SK-N-SH (cell line): ENCODE measurements around the gene UAP1L1. TPM values are rescaled to one million over a fixed set of nuclear protein-coding genes. Genes with fewer than 3 reads are reported as not detected.

ENCODE experiments used
- CTCF ChIA-PET: fragments of 300-600, 350-600 bp; formaldehyde crosslinking; extraction: SDS; loops from one replicate; lab custom pipeline; 2021; lab: Yijun Ruan, JAX
- POLR2A ChIA-PET: fragments of 350-600 bp; sonication (Branson Sonifier 250); formaldehyde crosslinking; extraction: SDS; loops from one replicate; lab custom pipeline; 2020; ENCODE audit warnings: antibody characterized with exemption, inconsistent platforms; lab: Yijun Ruan, JAX
- DNase-seq: peaks from one replicate; pipeline ENCODE4 v3.0.0; 2012
- H2AFZ ChIP-seq: fragments of 200-600 bp; sonication (generic); 2 replicates; pipeline ENCODE4 v1.8.1; 2016; ENCODE audit warnings: antibody characterized with exemption, mild to moderate bottlenecking, low read depth
- H3F3A ChIP-seq: fragments of 200-600 bp; sonication (generic); replicated peaks from 2 replicates; pipeline ENCODE3; 2016; ENCODE audit warnings: antibody characterized with exemption, mild to moderate bottlenecking; ENCODE audit not compliant: insufficient read depth
- H3K27ac ChIP-seq, 2 experiments: fragments of 200-500 bp in 1 of 2; fragments of 200-600 bp in 1 of 2; sonication (Bioruptor generic) in 1 of 2; sonication (generic), shearing (Covaris generic) in 1 of 2; 2 replicates each; pipeline versions ENCODE4 v1.5.1 to v1.6.1; 2014 to 2016; ENCODE audit warnings: low read depth in 2 of 2, inconsistent platforms in 1 of 2, low read length in 1 of 2, mild to moderate bottlenecking in 1 of 2, mixed read lengths in 1 of 2
- H3K27me3 ChIP-seq: fragments of 200-600 bp; sonication (generic), shearing (Covaris generic); 2 replicates; pipeline ENCODE4 v1.6.1; 2016; ENCODE audit warnings: mixed run types; ENCODE audit not compliant: insufficient read depth
- H3K36me3 ChIP-seq, 2 experiments: fragments of 200-500 bp in 1 of 2; fragments of 200-600 bp in 1 of 2; sonication (Bioruptor generic) in 1 of 2; sonication (generic) in 1 of 2; replicated peaks in 1 of 2; 2 replicates each; pipeline versions ENCODE3 to v1.5.1; 2014 to 2016; ENCODE audit warnings: low read length in 1 of 2, mild to moderate bottlenecking in 1 of 2; ENCODE audit not compliant: insufficient read depth in 2 of 2, control insufficient read depth in 1 of 2
- H3K4me1 ChIP-seq, 2 experiments: fragments of 200-500 bp in 1 of 2; fragments of 200-600 bp in 1 of 2; sonication (Bioruptor generic) in 1 of 2; sonication (generic), shearing (Covaris generic) in 1 of 2; 2 replicates each; pipeline versions ENCODE4 v1.5.1 to v1.6.1; 2014 to 2016; ENCODE audit warnings: low read depth in 1 of 2, low read length in 1 of 2, mixed run types in 1 of 2; ENCODE audit not compliant: insufficient read depth in 2 of 2, control insufficient read depth in 1 of 2
- H3K4me2 ChIP-seq: fragments of 200-600 bp; sonication (generic), shearing (Covaris generic); 2 replicates; pipeline ENCODE4 v1.6.1; 2017; ENCODE audit warnings: mixed run types
- H3K4me3 ChIP-seq, 2 experiments: fragments of 200-500 bp in 1 of 2; fragments of 200-600 bp in 1 of 2; sonication (Bioruptor generic) in 1 of 2; sonication (generic), shearing (Covaris generic) in 1 of 2; 2 replicates each; pipeline versions ENCODE4 v1.5.1 to v1.8.1; 2014 to 2016; ENCODE audit warnings: low read depth in 2 of 2, inconsistent platforms in 1 of 2, low read length in 1 of 2, mild to moderate bottlenecking in 1 of 2, mixed read lengths in 1 of 2, moderate library complexity in 1 of 2
- H3K79me2 ChIP-seq: fragments of 200-600 bp; sonication (generic); 2 replicates; pipeline ENCODE4 v1.8.1; 2017; ENCODE audit warnings: mild to moderate bottlenecking; ENCODE audit not compliant: insufficient read depth
- H3K9ac ChIP-seq: fragments of 200-600 bp; sonication (generic); 2 replicates; pipeline ENCODE4 v1.6.1; 2017; ENCODE audit warnings: mixed run types
- H3K9me2 ChIP-seq: fragments of 200-600 bp; sonication (generic); 2 replicates; pipeline ENCODE4 v1.6.1; 2017; ENCODE audit warnings: mixed run types
- H3K9me3 ChIP-seq: fragments of 200-600 bp; sonication (generic); 2 replicates; pipeline ENCODE4 v1.6.1; 2017; ENCODE audit warnings: mixed run types, mild to moderate bottlenecking, moderate library complexity
- H4K20me1 ChIP-seq: fragments of 200-600 bp; sonication (generic); 2 replicates; pipeline ENCODE4 v1.6.1; 2017; ENCODE audit warnings: mild to moderate bottlenecking, mixed run types; ENCODE audit not compliant: insufficient read depth
- ELF1 ChIP-seq: IDR thresholded peaks from 2 replicates; pipeline ENCODE4 v1.4.0; 2012
- EP300 ChIP-seq, 2 experiments: IDR thresholded peaks; 2 replicates each; pipeline versions ENCODE4 v1.4.0 to v1.6.1; 2012; ENCODE audit warnings: borderline replicate concordance in 1 of 2, low read depth in 1 of 2, low read length in 1 of 2
- EZH2phosphoT487 ChIP-seq: fragments of 200-600 bp; sonication (generic); IDR thresholded peaks from 2 replicates; pipeline ENCODE4 v1.6.1; 2017; ENCODE audit warnings: low read depth, mixed run types, mild to moderate bottlenecking, antibody characterized with exemption, moderate library complexity, borderline replicate concordance
- GABPA ChIP-seq: IDR thresholded peaks from 2 replicates; pipeline ENCODE4 v1.4.0; 2012; ENCODE audit warnings: low read depth, mild to moderate bottlenecking
- JUND ChIP-seq: IDR thresholded peaks from 2 replicates; pipeline ENCODE4 v1.4.0; 2012
- PBX3 ChIP-seq: IDR thresholded peaks from 2 replicates; pipeline ENCODE4; 2012
- RAD21 ChIP-seq: IDR thresholded peaks from 2 replicates; pipeline ENCODE4 v1.6.1; 2012; ENCODE audit warnings: mild to moderate bottlenecking, low read length
- REST ChIP-seq: IDR thresholded peaks from 2 replicates; pipeline ENCODE4 v1.6.1; 2012; ENCODE audit warnings: mild to moderate bottlenecking, low read depth, low read length, moderate library complexity
- SMC3 ChIP-seq: IDR thresholded peaks from 2 replicates; pipeline ENCODE4 v1.6.1; 2012; ENCODE audit warnings: low read depth, low read length, improper control_type of control experiment
- TAF1 ChIP-seq: IDR thresholded peaks from 2 replicates; pipeline ENCODE4 v1.6.1; 2012; ENCODE audit warnings: low read depth, mild to moderate bottlenecking, low read length, moderate library complexity, borderline replicate concordance
- TCF12 ChIP-seq: IDR thresholded peaks from 2 replicates; pipeline ENCODE4 v1.4.0; 2012
- USF1 ChIP-seq: IDR thresholded peaks from 2 replicates; pipeline ENCODE4 v1.4.0; 2012; ENCODE audit warnings: low read depth, borderline replicate concordance
- USF2 ChIP-seq: fragments of 150-350 bp; IDR thresholded peaks from 2 replicates; pipeline ENCODE4 v1.6.1; 2017; ENCODE audit warnings: antibody characterized with exemption, low read length, low read depth, borderline replicate concordance
- YY1 ChIP-seq: IDR thresholded peaks from 2 replicates; pipeline ENCODE4 v1.4.0; 2012; ENCODE audit warnings: low read depth, mild to moderate bottlenecking
- ZBTB33 ChIP-seq: IDR thresholded peaks from 2 replicates; pipeline ENCODE4 v1.4.0; 2012; ENCODE audit warnings: low read depth, borderline replicate concordance
- WGBS: methylation state at CpG from one replicate; pipeline ENCODE4 v1.1.6; 2017; ENCODE audit warnings: low lambda C conversion rate; 5-methylcytosine and 5-hydroxymethylcytosine counted together
- polyA plus RNA-seq, 3 experiments: library from polyadenylated mRNA; depleted of rRNA; stranded (reverse); fragments of >200 nt; gene quantifications; 2 replicates each; pipeline ENCODE4 v1.2.3, GENCODE V29; 2012

The UAP1L1 gene
- polyA plus RNA-seq, 1 of the 3 experiments (the other 2 are of a cell fraction): 5.6 TPM

- CTCF ChIA-PET: interaction anchor here (1.1 to 15.1 kb wide), 8 partner anchors 11 to 274 kb away, joined by 3 to 350 read pairs (median 36); partner anchors contain the start of genes C8G, CLIC3, FBXW5 and LCN12
- Histone ChIP-seq H3K9me2 (no peaks in the 10 kb centered on the region), H3K27me3 (no peaks in the 10 kb centered on the region), H3K79me2 (0 out of 2 replicates have a peak, but pooled peaks cover 2% of the 10 kb centered on the region), H2AFZ (no peak within 1 kb of the TSS), H3K4me1 (peaks cover 5 to 39% of the 10 kb centered on the region in 2 experiments; a peak in 1 of 4 replicates), H3K27ac (peak within 1 kb of the TSS in 1 of 2 experiments; percentile 36; a peak in 1 of 4 replicates), H3K9ac (no peak within 1 kb of the TSS), H4K20me1 (no peaks in the 10 kb centered on the region), H3K4me2 (no peak within 1 kb of the TSS), H3K4me3 (no peak within 1 kb of the TSS), H3K9me3 (no peaks in the 10 kb centered on the region), H3F3A (peaks cover 4% of the 10 kb centered on the region), H3K36me3 (no peaks in the 10 kb centered on the region)
- TF ChIP-seq USF2 (no peak), EZH2phosphoT487 (no peak), TCF12 (no peak), EP300 (IDR thresholded peaks at IDR 0.05; ENCODE audit: borderline replicate concordance in 1 of 2, low read depth in 1 of 2, low read length in 1 of 2) (no peak), USF1 (no peak), RAD21 (no peak), YY1 (no peak), PBX3 (no peak), ELF1 (no peak), ZBTB33 (no peak), REST (no peak), SMC3 (no peak), GABPA (no peak), TAF1 (no peak), JUND (no peak)
- POLR2A ChIA-PET: interaction anchor here (1.3 kb wide), 1 partner anchor 36 kb away, joined by 3 read pairs; no protein-coding TSS in a partner anchor
- WGBS: 77% methylated on average over 11 of the region's 16 CpGs
- DNase-seq: no peak
These were observed 45.2 kb upstream of the UAP1L1 start, which contains the start of gene FUT7 for GRCh38 chr9:137031904-137032640. Gene FUT7 (minus strand): TSS chr9:137032088. CDS start chr9:137031991, 97 bp downstream.
